Liver (tissue), 3 donors: ENCODE measurements around the gene CHST3.

ENCODE experiments used
- CTCF ChIP-seq: fragments of 150-350 bp; IDR thresholded peaks from 2 replicates; pipeline ENCODE4 v1.5.1; 2017; ENCODE audit warnings: improper control_type of control experiment, low read depth, low read length; ENCODE audit not compliant: missing input control
- JUND ChIP-seq, 2 donors: IDR thresholded peaks; 2 replicates each; pipeline ENCODE4 v1.6.1; 2016; ENCODE audit warnings: antibody characterized with exemption in 2 of 2
- MAX ChIP-seq: IDR thresholded peaks from 2 replicates; pipeline ENCODE4 v1.6.1; 2016; ENCODE audit warnings: antibody characterized with exemption
- RAD21 ChIP-seq, 2 donors: IDR thresholded peaks; 2 replicates each; pipeline ENCODE4 v1.6.1; 2016; ENCODE audit warnings: antibody characterized with exemption in 2 of 2, mild to moderate bottlenecking in 2 of 2
- SP1 ChIP-seq: IDR thresholded peaks from 2 replicates; pipeline ENCODE4 v1.6.1; 2018; ENCODE audit warnings: antibody characterized with exemption, mild to moderate bottlenecking
- TAF1 ChIP-seq: conservative IDR thresholded peaks from 2 replicates; pipeline ENCODE4 v1.6.1; 2016; ENCODE audit warnings: antibody characterized with exemption, mild to moderate bottlenecking
- YY1 ChIP-seq: IDR thresholded peaks from 2 replicates; pipeline ENCODE4 v1.6.1; 2016; ENCODE audit warnings: antibody characterized with exemption, mild to moderate bottlenecking
- TF ChIP-seq, protein P1 (sequence below): IDR thresholded peaks from 2 replicates; pipeline ENCODE4 v1.6.1; 2016; ENCODE audit warnings: antibody characterized with exemption, mild to moderate bottlenecking
- TF ChIP-seq, protein P2 (sequence below): IDR thresholded peaks from 2 replicates; pipeline ENCODE4 v1.6.1; 2016; ENCODE audit warnings: antibody characterized with exemption
- TF ChIP-seq, protein P3 (sequence below): IDR thresholded peaks from 2 replicates; pipeline ENCODE4 v1.6.1; 2016; ENCODE audit warnings: antibody characterized with exemption
- donor health status: healthy.
- donor health status: healthy.

DNA sequence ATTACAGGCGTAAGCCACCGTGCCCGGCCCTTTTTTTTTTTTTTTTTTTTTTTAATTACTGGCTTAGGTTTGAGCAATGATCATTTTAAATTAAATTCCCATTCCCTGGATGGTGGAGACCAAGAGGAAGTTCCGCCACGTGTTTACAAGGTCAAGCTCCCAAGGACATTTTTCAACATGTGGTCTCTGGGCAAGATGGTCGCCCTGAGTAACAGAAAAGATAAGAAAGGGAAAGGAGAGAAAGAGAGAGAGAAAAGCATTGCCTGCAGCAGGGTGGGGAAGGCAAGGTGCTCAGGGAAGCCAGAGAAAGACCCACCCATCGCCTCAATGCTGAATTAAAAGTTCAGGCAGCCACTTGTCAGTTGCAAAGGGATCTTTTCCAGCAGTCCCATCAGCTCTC lies 45.2 kb upstream of the CHST3 start:
- TF ChIP-seq CTCF (no peak), YY1 (no peak), SP1 (no peak), TAF1 (no peak), RAD21 (IDR thresholded peaks at IDR 0.05) (no peak), MAX (no peak), JUND (IDR thresholded peaks at IDR 0.05) (no peak)
- TF ChIP-seq, protein P1, sequence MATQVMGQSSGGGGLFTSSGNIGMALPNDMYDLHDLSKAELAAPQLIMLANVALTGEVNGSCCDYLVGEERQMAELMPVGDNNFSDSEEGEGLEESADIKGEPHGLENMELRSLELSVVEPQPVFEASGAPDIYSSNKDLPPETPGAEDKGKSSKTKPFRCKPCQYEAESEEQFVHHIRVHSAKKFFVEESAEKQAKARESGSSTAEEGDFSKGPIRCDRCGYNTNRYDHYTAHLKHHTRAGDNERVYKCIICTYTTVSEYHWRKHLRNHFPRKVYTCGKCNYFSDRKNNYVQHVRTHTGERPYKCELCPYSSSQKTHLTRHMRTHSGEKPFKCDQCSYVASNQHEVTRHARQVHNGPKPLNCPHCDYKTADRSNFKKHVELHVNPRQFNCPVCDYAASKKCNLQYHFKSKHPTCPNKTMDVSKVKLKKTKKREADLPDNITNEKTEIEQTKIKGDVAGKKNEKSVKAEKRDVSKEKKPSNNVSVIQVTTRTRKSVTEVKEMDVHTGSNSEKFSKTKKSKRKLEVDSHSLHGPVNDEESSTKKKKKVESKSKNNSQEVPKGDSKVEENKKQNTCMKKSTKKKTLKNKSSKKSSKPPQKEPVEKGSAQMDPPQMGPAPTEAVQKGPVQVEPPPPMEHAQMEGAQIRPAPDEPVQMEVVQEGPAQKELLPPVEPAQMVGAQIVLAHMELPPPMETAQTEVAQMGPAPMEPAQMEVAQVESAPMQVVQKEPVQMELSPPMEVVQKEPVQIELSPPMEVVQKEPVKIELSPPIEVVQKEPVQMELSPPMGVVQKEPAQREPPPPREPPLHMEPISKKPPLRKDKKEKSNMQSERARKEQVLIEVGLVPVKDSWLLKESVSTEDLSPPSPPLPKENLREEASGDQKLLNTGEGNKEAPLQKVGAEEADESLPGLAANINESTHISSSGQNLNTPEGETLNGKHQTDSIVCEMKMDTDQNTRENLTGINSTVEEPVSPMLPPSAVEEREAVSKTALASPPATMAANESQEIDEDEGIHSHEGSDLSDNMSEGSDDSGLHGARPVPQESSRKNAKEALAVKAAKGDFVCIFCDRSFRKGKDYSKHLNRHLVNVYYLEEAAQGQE = no peak
- TF ChIP-seq, protein P2, sequence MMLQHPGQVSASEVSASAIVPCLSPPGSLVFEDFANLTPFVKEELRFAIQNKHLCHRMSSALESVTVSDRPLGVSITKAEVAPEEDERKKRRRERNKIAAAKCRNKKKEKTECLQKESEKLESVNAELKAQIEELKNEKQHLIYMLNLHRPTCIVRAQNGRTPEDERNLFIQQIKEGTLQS = no peak
- TF ChIP-seq, protein P3, sequence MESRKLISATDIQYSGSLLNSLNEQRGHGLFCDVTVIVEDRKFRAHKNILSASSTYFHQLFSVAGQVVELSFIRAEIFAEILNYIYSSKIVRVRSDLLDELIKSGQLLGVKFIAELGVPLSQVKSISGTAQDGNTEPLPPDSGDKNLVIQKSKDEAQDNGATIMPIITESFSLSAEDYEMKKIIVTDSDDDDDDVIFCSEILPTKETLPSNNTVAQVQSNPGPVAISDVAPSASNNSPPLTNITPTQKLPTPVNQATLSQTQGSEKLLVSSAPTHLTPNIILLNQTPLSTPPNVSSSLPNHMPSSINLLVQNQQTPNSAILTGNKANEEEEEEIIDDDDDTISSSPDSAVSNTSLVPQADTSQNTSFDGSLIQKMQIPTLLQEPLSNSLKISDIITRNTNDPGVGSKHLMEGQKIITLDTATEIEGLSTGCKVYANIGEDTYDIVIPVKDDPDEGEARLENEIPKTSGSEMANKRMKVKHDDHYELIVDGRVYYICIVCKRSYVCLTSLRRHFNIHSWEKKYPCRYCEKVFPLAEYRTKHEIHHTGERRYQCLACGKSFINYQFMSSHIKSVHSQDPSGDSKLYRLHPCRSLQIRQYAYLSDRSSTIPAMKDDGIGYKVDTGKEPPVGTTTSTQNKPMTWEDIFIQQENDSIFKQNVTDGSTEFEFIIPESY = no peak
